Activated T-cell treated with anti-CD3 and anti-CD28 coated beads, Interleukin-2, amount 50 U/mL, for 1 hour (primary cell): ENCODE data around the gene LRRC17.

ENCODE experiments used
- DNase-seq: peaks from one replicate; pipeline ENCODE4 v3.0.0-alpha.2; 2020

The LRRC17 gene

DNA sequence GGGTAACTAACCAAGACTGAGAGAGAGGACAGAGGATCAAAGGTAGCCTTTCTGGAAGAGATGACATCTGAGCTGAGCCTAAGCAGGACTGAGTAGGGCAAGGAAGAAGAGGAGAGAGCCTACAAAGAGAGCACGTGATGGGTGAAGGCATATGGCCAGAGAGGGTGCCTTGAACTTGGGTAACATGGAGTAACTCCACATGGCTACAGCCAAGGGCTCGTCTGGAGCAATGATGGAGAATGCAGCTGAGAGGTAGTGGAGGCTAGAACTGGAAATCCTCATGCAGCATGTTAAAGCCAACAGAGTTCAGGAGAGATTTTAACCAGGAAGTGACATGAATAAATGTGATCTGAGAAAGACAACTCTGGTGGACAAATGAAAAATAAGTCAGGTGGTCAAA, 77.8 kb downstream of the LRRC17 start:
- DNase-seq: no peak

- no peak for DNase-seq
Observed at GRCh38 chr7:102991077-102991539, 78.3 kb downstream of the LRRC17 start.

DNA sequence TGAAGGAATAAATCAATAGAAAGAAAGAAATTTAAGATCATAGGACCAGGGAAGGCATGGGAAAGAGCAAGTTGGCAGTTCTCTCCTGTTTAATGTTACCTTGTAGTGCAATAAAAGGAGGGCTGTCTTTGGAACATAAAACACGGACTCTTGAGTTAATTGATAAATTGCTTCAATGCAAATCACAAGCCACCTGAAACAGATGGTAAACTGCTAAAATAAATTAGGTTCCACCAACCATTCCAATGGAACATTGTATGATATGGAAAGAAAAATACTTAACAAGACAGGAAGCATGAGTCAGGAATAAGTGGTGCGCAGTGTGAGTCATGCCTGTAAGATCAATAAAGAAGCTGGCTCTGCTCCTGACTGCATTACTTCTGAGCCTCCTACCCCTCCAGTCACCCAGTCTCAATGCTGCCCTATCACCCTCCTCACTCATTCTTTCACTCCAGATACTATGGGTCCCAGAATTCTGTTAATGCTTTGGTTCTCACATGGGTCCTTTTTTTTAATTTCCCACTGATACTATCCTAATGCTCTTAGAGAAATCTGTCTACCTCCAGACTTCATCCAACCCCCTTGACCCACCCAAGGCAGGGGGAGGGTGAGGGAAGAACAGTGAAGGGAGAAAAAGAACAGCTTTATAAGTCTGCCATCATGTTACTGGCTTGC, 78.9 kb downstream of the LRRC17 start:
- no peak for DNase-seq

- DNase-seq: no peak
Observed at GRCh38 chr7:102992509-102992937, 79.7 kb downstream of the LRRC17 start.

DNA sequence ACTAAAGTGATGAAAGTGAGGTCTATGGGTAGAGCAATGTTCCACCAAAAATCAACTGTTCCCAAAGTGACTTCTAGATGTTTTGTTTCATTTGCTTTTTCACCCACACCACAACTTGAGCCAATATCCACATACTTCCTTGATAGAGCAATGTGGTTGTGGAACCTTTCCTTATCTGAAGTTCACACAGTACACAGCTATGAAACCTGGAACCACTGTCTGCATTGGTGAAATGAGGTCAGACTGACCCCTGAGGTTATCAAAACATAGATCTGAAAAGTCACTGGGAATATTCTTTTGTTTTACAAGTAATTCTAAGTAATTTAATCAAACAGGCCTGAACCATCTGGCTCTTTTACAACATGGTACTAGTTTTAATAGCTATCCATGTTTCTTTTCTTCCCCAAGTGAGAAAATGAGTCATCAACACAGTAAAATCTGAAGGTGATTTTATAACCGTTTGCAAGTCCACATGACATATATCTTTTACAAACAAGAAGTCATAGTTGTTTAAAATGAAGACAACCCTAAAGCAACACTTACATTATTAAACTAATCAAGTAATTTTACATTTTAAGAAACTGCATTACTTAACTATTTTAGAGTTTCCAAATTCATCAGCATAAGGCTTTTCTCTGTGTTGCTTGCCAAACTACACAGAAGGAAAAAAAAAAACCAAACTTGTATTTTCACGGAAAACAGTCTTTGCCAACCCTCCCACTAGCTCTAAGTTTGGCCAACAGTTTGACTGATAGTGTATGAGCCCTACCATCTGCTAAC, 80.3 kb downstream of the LRRC17 start:
- no peak for DNase-seq

DNA sequence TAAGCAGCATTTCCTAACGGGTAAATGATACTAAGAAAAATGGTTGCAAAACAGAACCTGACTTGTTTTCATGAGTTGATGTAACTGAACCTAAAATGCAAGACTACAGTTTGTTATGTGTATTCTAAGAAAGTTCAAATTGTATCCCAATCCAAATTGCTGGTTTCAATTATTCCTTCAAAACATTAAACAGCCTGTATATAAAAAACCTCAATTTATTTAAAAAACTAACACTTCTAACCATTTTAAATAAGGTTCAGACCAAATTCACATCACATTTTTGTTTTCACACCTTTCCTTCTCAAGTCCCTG, 80.9 kb downstream of the LRRC17 start:
- DNase-seq: no peak

GRCh38 chr7:102994567-102994966, 81.8 kb downstream of the LRRC17 start:
- no peak for DNase-seq
